Glutamatergic neuron (in vitro differentiated cells): Measurements from ENCODE around the gene RBM33. TPM values are rescaled to one million over a fixed set of nuclear protein-coding genes. Genes with fewer than 3 reads are reported as not detected.
A peak's percentile ranks its signal among the peaks of the same experiment; 100 is the strongest.

Experiments
- DNase-seq: peaks from one replicate; pipeline ENCODE4 v3.0.0; 2022
- H3K27ac Mint-ChIP-seq: one replicate; pipeline ENCODE4 v1.8.0; 2020; ENCODE audit warnings: mild to moderate bottlenecking, mixed read lengths, inconsistent platforms; ENCODE audit not compliant: unreplicated experiment
- H3K27me3 Mint-ChIP-seq: one replicate; pipeline ENCODE4 v1.8.0; 2020; ENCODE audit warnings: mild to moderate bottlenecking, moderate library complexity, mixed read lengths, inconsistent platforms; ENCODE audit not compliant: unreplicated experiment
- H3K36me3 Mint-ChIP-seq: one replicate; pipeline ENCODE4 v1.8.0; 2020; ENCODE audit warnings: mild to moderate bottlenecking, mixed read lengths, inconsistent platforms; ENCODE audit not compliant: unreplicated experiment
- H3K4me1 Mint-ChIP-seq: one replicate; pipeline ENCODE4 v1.8.0; 2020; ENCODE audit warnings: mild to moderate bottlenecking, low read depth, mixed read lengths, inconsistent platforms; ENCODE audit not compliant: unreplicated experiment
- H3K4me3 Mint-ChIP-seq: one replicate; pipeline ENCODE4 v1.8.0; 2020; ENCODE audit warnings: mild to moderate bottlenecking, mixed read lengths, inconsistent platforms; ENCODE audit not compliant: unreplicated experiment
- H3K9me3 Mint-ChIP-seq: one replicate; pipeline ENCODE4 v1.8.0; 2020; ENCODE audit warnings: mild to moderate bottlenecking, moderate library complexity, mixed read lengths, inconsistent platforms; ENCODE audit not compliant: unreplicated experiment
- CTCF ChIP-seq: fragments of 200-600 bp; sonication (generic); IDR thresholded peaks from one replicate; pipeline ENCODE4 v1.5.0; 2021; ENCODE audit not compliant: partially characterized antibody, unreplicated experiment
- total RNA-seq: library from RNA; stranded (reverse); fragmentation: NEBNext Ultra II Directional; extraction: Animal tissue kit (Norgen Biotek cat#: 25700); gene quantifications from one replicate; pipeline ENCODE4 v1.2.1, GENCODE V29; 2021; ENCODE audit not compliant: unreplicated experiment

The RBM33 gene
- total RNA-seq, 1 donor from 2014 or later: 67.5 TPM

GRCh38 chr7:155638366-155638765 is 6.1 kb upstream of the RBM33 start:
- no peak for TF ChIP-seq CTCF
- no peak for DNase-seq
- no peak overlapping the region for H3K27ac Mint-ChIP-seq
- H3K27me3 Mint-ChIP-seq: no peaks in the 10 kb centered on the region
- H3K9me3 Mint-ChIP-seq: peaks cover 13% of the 10 kb centered on the region
- H3K4me1 Mint-ChIP-seq: peaks cover under 1% of the 10 kb centered on the region
- peaks cover 54% of the 10 kb centered on the region for H3K36me3 Mint-ChIP-seq
- no peak overlapping the region for H3K4me3 Mint-ChIP-seq

GRCh38 chr7:155639958-155640520 is 4.4 kb upstream of the RBM33 start:
- Mint-ChIP-seq H3K9me3 (peaks cover 15% of the 10 kb centered on the region), H3K4me3 (no peak overlapping the region), H3K27me3 (peaks cover 2% of the 10 kb centered on the region)

GRCh38 chr7:155640629-155641028 is 3.8 kb upstream of the RBM33 start:
- Mint-ChIP-seq H3K27me3 (peaks cover 4% of the 10 kb centered on the region), H3K36me3 (peaks cover 52% of the 10 kb centered on the region), H3K4me1 (peaks cover 6% of the 10 kb centered on the region), H3K27ac (no peak overlapping the region), H3K4me3 (no peak overlapping the region), H3K9me3 (peaks cover 17% of the 10 kb centered on the region)
- TF ChIP-seq CTCF: no peak
- no peak for DNase-seq

More at GRCh38 chr7:155639958-155640520, 4.4 kb upstream of the RBM33 start:
- Mint-ChIP-seq H3K27ac (no peak overlapping the region), H3K36me3 (peaks cover 51% of the 10 kb centered on the region), H3K4me1 (peaks cover 4% of the 10 kb centered on the region)
- TF ChIP-seq CTCF: no peak
- no peak for DNase-seq

GRCh38 chr7:155643804-155644177 is 670 bp upstream of the RBM33 start:
- DNase-seq: no peak
- Mint-ChIP-seq H3K4me3 (peak overlapping the region; percentile 98), H3K27me3 (peaks cover 4% of the 10 kb centered on the region), H3K4me1 (peaks cover 9% of the 10 kb centered on the region), H3K36me3 (peaks cover 44% of the 10 kb centered on the region), H3K27ac (peak overlapping the region; percentile 95), H3K9me3 (peaks cover 9% of the 10 kb centered on the region)
- no peak for TF ChIP-seq CTCF

GRCh38 chr7:155644971-155645509 is 579 bp downstream of the RBM33 start:
- peak; percentile 30 for DNase-seq
- peak overlapping the region; percentile 99 for H3K27ac Mint-ChIP-seq

More at GRCh38 chr7:155644971-155645509, 579 bp downstream of the RBM33 start:
- peaks cover 36% of the 10 kb centered on the region for H3K36me3 Mint-ChIP-seq
- peaks cover 7% of the 10 kb centered on the region for H3K9me3 Mint-ChIP-seq
- H3K4me3 Mint-ChIP-seq: peak overlapping the region; percentile 97
- H3K4me1 Mint-ChIP-seq: peaks cover 11% of the 10 kb centered on the region
- TF ChIP-seq CTCF: no peak
- H3K27me3 Mint-ChIP-seq: peaks cover 4% of the 10 kb centered on the region
